GM23338 (cell line): Measurements from ENCODE around the gene FANCG. TPM values are rescaled to one million over a fixed set of nuclear protein-coding genes. Genes with fewer than 3 reads are reported as not detected.
A peak's percentile ranks its signal among the peaks of the same experiment; 100 is the strongest.

Experiments used
- ATAC-seq: fragments of 200-7000 bp; cut with Tn5 transposase; 3 replicates; pipeline ENCODE4 v1.9.1; 2020
- DNase-seq: peaks from one replicate; pipeline ENCODE4 v3.0.0-alpha.2; 2015; ENCODE audit warnings: low spot score
- H2AFZ ChIP-seq: fragments of 200-600 bp; sonication (generic); 2 replicates; pipeline ENCODE4 v1.8.0; 2016; ENCODE audit warnings: antibody characterized with exemption, mild to moderate bottlenecking, moderate library complexity
- H3F3A ChIP-seq: fragments of 200-600 bp; sonication (generic); replicated peaks from 2 replicates; pipeline ENCODE4 v1.8.0; 2017; ENCODE audit warnings: antibody characterized with exemption, mixed run types, low read depth
- H3K27ac ChIP-seq: fragments of 200-600 bp; sonication (generic); 2 replicates; pipeline ENCODE4 v1.6.1; 2016; ENCODE audit warnings: low read depth
- H3K27me3 ChIP-seq: fragments of 200-600 bp; sonication (generic); 2 replicates; pipeline ENCODE4 v1.8.0; 2016; ENCODE audit warnings: mild to moderate bottlenecking, mixed run types, moderate library complexity; ENCODE audit not compliant: insufficient read depth
- H3K36me3 ChIP-seq: fragments of 200-600 bp; sonication (generic); 2 replicates; pipeline ENCODE4 v1.8.0; 2016; ENCODE audit warnings: mild to moderate bottlenecking; ENCODE audit not compliant: insufficient read depth
- H3K4me1 ChIP-seq: fragments of 200-600 bp; sonication (generic); 2 replicates; pipeline ENCODE4 v1.8.0; 2016; ENCODE audit warnings: mild to moderate bottlenecking, moderate library complexity; ENCODE audit not compliant: insufficient read depth
- H3K4me2 ChIP-seq: fragments of 200-600 bp; sonication (generic); 2 replicates; pipeline ENCODE4 v1.7.1; 2017; ENCODE audit warnings: mixed run types
- H3K4me3 ChIP-seq: fragments of 200-600 bp; sonication (generic); 2 replicates; pipeline ENCODE4 v1.6.1; 2016; ENCODE audit warnings: mixed run types
- H3K79me2 ChIP-seq: fragments of 200-600 bp; sonication (generic); replicated peaks from 2 replicates; pipeline ENCODE4 v1.8.0; 2017; ENCODE audit warnings: mild to moderate bottlenecking; ENCODE audit not compliant: insufficient read depth
- H3K9me2 ChIP-seq: fragments of 200-600 bp; sonication (generic); 2 replicates; pipeline ENCODE4 v1.8.0; 2017; ENCODE audit not compliant: insufficient read depth
- H4K20me1 ChIP-seq: fragments of 200-600 bp; sonication (generic); replicated peaks from 2 replicates; pipeline ENCODE4 v1.8.0; 2017; ENCODE audit warnings: mild to moderate bottlenecking; ENCODE audit not compliant: insufficient read depth
- H3K27ac Mint-ChIP-seq: 2 replicates; pipeline ENCODE4 v1.8.0; 2020; ENCODE audit warnings: inconsistent platforms, mild to moderate bottlenecking, moderate library complexity, mixed read lengths
- H3K27me3 Mint-ChIP-seq: 3 replicates; pipeline ENCODE4 v1.8.0; 2022; ENCODE audit warnings: low read depth, mild to moderate bottlenecking, moderate library complexity, mixed read lengths, inconsistent platforms; ENCODE audit not compliant: insufficient read depth, poor library complexity
- H3K36me3 Mint-ChIP-seq: 3 replicates; pipeline ENCODE4 v1.8.0; 2021; ENCODE audit warnings: low read depth, mild to moderate bottlenecking, inconsistent platforms, moderate library complexity, mixed read lengths
- H3K4me1 Mint-ChIP-seq: 3 replicates; pipeline ENCODE4 v1.8.0; 2020; ENCODE audit warnings: mild to moderate bottlenecking, inconsistent platforms, mixed read lengths
- H3K4me3 Mint-ChIP-seq: 3 replicates; pipeline ENCODE4 v1.8.0; 2021; ENCODE audit warnings: moderate library complexity, mild to moderate bottlenecking, inconsistent platforms, mixed read lengths
- H3K9me3 Mint-ChIP-seq: 3 replicates; pipeline ENCODE4 v1.8.0; 2020; ENCODE audit warnings: moderate library complexity, mild to moderate bottlenecking, inconsistent platforms, mixed read lengths
- CREB1 ChIP-seq: fragments of 250-450 bp; sonication (Bioruptor Pico); IDR thresholded peaks from 2 replicates; pipeline ENCODE4 v1.5.0; 2020; ENCODE audit warnings: low read depth, mild to moderate bottlenecking, moderate library complexity
- EZH2 ChIP-seq: fragments of 200-600 bp; sonication (generic); IDR thresholded peaks from one replicate; pipeline ENCODE4 v1.8.0; 2017; ENCODE audit warnings: antibody characterized with exemption, mild to moderate bottlenecking, low read depth; ENCODE audit not compliant: unreplicated experiment
- JUNB ChIP-seq: IDR thresholded peaks from one replicate; pipeline ENCODE4 v1.6.1; 2016; ENCODE audit warnings: antibody characterized with exemption; ENCODE audit not compliant: unreplicated experiment
- NANOG ChIP-seq: IDR thresholded peaks from 2 replicates; pipeline ENCODE4 v1.6.1; 2016; ENCODE audit warnings: antibody characterized with exemption, borderline replicate concordance
- POLR2AphosphoS5 ChIP-seq: IDR thresholded peaks from 2 replicates; pipeline ENCODE4 v1.6.1; 2016; ENCODE audit warnings: antibody characterized with exemption, low read depth
- STAT1 ChIP-seq: IDR thresholded peaks from one replicate; pipeline ENCODE4 v1.6.1; 2016; ENCODE audit warnings: antibody characterized with exemption; ENCODE audit not compliant: unreplicated experiment
- ZNF114 ChIP-seq: fragments of 250-450 bp; sonication (Bioruptor Pico); IDR thresholded peaks from 2 replicates; pipeline ENCODE4 v1.5.0; 2020; ENCODE audit warnings: mild to moderate bottlenecking, moderate library complexity
- ZNF331 ChIP-seq: fragments of 250-450 bp; sonication (Bioruptor Pico); IDR thresholded peaks from 2 replicates; pipeline ENCODE4 v1.5.0; 2020; ENCODE audit warnings: low read depth, mild to moderate bottlenecking, moderate library complexity
- polyA plus RNA-seq: library from polyadenylated mRNA; unstranded; fragments of >200 nt; fragmentation: Nextera tagmentation; extraction: Ambion mirVana; gene quantifications from 2 replicates; pipeline ENCODE4 v1.2.1, GENCODE V29; 2016
- total RNA-seq: library from RNA; depleted of rRNA; stranded (reverse); fragments of >200 nt; shearing (Covaris generic); gene quantifications from 2 replicates; pipeline ENCODE4 v1.2.3, GENCODE V29; 2014
- TF ChIP-seq, protein P1 (sequence below), 2 experiments: fragments of 200-600 bp in 1 of 2; sonication (generic) in 1 of 2; conservative IDR thresholded peaks; 2 replicates each; pipeline versions ENCODE4 v1.5.1 to v1.6.1; 2016 to 2017; ENCODE audit warnings: antibody characterized with exemption in 2 of 2, low read depth in 2 of 2, mild to moderate bottlenecking in 2 of 2, moderate library complexity in 1 of 2
- TF ChIP-seq, protein P2 (sequence below): IDR thresholded peaks from 2 replicates; pipeline ENCODE4 v1.6.1; 2016; ENCODE audit warnings: antibody characterized with exemption

Gene FANCG
- total and polyA plus RNA-seq, 2 experiments from 2014 or later: 53.8 to 56.2 TPM

DNA sequence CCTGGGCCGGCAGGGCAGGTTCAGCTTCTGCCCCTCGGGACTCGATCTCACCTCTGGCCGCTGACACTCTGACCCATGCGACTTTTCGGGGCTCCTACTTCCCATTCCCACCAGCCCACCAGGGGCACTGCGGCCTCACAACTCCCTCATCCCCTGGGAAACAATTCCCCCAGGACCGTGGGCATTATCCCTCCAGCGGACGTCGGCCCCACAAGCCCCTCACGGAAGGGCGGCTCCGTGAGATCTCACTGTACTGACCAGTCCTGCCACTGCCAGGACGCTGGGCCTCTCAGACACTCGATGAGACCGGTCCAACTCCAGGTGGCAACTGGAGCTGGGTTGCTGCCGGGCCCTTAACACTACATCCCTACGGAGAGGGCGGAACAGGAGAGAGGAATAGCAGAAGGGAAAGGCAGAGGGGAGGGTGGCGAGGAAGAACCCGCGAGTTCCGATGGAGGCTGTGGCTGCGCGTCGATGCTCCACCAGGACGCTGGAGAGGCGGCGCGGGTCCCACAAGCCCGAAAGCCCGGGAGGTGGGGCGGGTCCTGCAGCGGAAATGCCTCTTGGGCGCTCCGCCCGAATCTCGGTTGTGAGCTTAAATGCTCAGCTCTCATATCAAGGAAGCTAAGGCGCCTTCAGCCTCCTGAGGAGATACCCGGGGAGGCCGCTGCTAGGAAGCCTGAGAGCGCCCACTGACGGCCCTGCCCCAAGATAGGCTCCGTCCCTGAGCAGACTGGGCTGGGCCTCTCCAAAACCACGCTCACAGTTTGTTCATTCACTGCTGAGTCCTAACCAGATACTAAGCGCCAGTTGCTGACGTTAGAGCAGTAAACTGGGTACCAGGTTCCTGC lies 43.7 kb downstream of the FANCG start (continued):
- TF ChIP-seq, protein P1, sequence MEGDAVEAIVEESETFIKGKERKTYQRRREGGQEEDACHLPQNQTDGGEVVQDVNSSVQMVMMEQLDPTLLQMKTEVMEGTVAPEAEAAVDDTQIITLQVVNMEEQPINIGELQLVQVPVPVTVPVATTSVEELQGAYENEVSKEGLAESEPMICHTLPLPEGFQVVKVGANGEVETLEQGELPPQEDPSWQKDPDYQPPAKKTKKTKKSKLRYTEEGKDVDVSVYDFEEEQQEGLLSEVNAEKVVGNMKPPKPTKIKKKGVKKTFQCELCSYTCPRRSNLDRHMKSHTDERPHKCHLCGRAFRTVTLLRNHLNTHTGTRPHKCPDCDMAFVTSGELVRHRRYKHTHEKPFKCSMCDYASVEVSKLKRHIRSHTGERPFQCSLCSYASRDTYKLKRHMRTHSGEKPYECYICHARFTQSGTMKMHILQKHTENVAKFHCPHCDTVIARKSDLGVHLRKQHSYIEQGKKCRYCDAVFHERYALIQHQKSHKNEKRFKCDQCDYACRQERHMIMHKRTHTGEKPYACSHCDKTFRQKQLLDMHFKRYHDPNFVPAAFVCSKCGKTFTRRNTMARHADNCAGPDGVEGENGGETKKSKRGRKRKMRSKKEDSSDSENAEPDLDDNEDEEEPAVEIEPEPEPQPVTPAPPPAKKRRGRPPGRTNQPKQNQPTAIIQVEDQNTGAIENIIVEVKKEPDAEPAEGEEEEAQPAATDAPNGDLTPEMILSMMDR (conservative IDR thresholded peaks at IDR 0.05; ENCODE audit: low read depth in 2 of 2): peak; percentile 42 to 44
- no peak for TF ChIP-seq JUNB
- TF ChIP-seq NANOG: no peak
- TF ChIP-seq, protein P2, sequence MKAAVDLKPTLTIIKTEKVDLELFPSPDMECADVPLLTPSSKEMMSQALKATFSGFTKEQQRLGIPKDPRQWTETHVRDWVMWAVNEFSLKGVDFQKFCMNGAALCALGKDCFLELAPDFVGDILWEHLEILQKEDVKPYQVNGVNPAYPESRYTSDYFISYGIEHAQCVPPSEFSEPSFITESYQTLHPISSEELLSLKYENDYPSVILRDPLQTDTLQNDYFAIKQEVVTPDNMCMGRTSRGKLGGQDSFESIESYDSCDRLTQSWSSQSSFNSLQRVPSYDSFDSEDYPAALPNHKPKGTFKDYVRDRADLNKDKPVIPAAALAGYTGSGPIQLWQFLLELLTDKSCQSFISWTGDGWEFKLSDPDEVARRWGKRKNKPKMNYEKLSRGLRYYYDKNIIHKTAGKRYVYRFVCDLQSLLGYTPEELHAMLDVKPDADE: no peak
- TF ChIP-seq ZNF331: no peak
- no peak for TF ChIP-seq CREB1
- no peak for TF ChIP-seq STAT1
- TF ChIP-seq ZNF114 (CRISPR knock-in tag): no peak

DNA sequence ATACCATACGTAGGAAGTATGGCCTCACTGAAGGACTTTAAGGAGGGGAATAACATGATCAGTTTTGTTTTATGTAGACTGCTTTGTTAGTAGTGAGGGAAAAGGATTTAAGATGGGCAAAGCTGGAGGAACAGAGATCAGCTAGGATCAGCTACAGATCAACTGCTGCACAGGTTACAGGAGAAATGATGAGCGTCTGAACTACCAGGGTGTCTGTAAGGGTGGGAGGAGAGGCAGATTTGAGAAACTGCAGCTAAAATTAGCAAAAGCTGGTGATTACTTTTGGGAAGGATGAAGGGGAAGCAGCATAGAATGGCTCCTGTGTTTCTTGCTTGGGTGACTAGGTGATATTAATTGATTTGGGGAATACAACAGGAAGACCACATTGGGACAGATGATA lies 46.6 kb downstream of the FANCG start:
- DNase-seq: no peak
- H3K79me2 ChIP-seq: no peaks in the 10 kb centered on the region
- no peak overlapping the region for H2AFZ ChIP-seq
- H3K4me1 ChIP-seq: peaks cover 10% of the 10 kb centered on the region
- no peak overlapping the region for H3K4me2 ChIP-seq
- no peaks in the 10 kb centered on the region for H3K27me3 ChIP-seq
- peaks cover 3% of the 10 kb centered on the region for H3K27me3 Mint-ChIP-seq
- no peak overlapping the region for H3K4me3 Mint-ChIP-seq
- no peak overlapping the region for H3K27ac ChIP-seq
- H3K9me3 Mint-ChIP-seq: peaks cover 29% of the 10 kb centered on the region
- no peak overlapping the region for H3K4me3 ChIP-seq
- no peak for TF ChIP-seq CREB1
- TF ChIP-seq POLR2AphosphoS5: no peak
- no peak for TF ChIP-seq NANOG
- TF ChIP-seq STAT1: no peak
- TF ChIP-seq EZH2: no peak
- TF ChIP-seq, protein P1 (conservative IDR thresholded peaks at IDR 0.05; ENCODE audit: low read depth in 2 of 2): no peak
- no peak for TF ChIP-seq ZNF331
- H3F3A ChIP-seq: peaks cover 5% of the 10 kb centered on the region; the same call in 1 of the 2 replicates
- H3K36me3 ChIP-seq: no peaks in the 10 kb centered on the region
- ATAC-seq: no peak
- H3K9me2 ChIP-seq: no peaks in the 10 kb centered on the region
- no peaks in the 10 kb centered on the region for H4K20me1 ChIP-seq
- H3K27ac Mint-ChIP-seq: no peak overlapping the region
- H3K4me1 Mint-ChIP-seq: peaks cover 6% of the 10 kb centered on the region; the same call in 2 of the 3 replicates
- H3K36me3 Mint-ChIP-seq: peaks cover 40% of the 10 kb centered on the region
